ENCODE measurements around the gene EPB41.
"Not testable (repeated sequence)": the region's sequence is repeated elsewhere in the genome, so short reads cannot be mapped to it uniquely, and the experiment has no call there.

The EPB41 gene

DNA sequence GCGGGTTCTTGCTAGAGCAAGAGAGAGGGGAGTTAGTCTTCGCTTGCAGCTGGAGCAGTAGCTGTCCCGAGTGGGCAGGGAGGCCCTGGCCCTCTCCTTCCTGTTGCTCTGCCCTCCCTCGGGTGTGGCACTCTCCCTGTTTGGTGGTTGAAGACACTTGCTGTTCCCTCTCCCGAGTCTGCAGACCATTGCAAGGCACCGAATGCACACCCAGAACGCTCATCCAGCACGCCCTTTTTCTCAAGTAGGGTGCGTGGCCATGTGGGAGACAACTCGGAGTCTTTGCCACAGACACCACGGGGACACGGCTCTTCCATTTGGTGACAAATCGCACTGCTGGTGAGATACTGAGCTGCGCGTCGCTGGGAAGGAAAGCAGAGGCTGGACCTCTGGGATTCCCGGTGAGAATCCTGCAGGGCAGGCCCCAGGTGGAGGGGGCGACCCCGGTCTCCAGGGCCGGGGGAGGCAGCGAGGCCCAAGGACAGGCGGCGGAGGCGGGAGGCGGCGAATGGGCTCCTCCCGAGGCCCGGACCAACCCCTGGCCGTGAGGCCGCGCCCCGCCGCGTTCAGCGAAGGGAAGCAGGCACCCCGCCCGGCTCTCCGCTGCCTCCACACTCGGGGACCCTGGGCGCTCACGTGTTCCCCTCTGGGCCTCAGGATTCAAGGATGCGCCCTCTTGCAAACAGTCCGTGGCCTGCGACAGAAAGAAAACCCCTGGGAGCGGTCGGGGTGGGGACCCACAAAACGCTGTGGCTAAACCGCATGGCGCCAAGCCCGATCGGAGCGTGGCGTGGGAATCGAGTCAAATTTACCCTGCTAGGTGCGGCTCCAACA, 219.7 kb downstream of the EPB41 start:
- DNase-seq (ENCODE audit: low read depth), result no peak

DNA sequence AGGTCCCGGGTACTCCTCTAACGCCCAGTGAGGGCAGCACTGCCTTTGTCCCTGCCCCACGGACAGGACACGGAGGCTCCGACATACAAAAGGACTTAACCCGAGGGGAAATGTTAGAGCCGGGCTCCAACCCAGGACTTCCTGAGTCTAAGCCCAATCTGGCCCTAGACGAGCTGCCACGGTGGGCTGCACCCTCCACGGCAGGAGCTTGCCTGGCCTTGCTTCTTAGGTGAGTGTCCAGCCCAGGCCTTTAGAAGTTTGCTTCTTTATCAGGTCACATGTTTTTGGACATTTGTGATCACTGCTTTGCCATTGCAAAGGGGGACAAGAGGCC, 220.3 kb downstream of the EPB41 start:
- no peak for DNase-seq (ENCODE audit: low read depth)

DNA sequence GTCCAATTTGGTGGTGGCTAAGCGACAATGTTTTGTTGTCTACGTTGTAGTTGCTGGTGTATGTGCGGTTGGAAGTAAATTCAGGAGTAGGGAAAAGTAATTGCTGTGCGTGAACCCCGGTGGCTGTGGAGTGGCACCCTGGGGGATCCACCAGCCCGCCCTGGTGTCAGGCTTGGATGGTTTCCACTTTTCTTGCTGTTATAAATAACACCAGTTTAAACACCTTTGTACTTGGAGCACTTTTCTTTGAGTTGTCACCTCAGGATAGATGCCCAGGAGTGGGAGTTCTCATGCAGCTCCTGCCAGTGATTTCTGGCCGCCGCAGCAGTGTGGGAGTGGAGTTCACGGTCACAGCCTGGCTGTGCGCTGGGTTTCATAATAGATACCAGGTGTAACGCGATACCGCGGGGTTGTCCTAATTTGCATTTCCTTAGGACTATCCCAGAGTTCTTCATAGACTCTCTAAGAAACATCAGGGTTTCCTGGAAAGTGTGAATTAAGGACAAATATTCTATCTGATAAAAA, 222.1 kb downstream of the EPB41 start:
- no peak for DNase-seq (ENCODE audit: low read depth)

DNA sequence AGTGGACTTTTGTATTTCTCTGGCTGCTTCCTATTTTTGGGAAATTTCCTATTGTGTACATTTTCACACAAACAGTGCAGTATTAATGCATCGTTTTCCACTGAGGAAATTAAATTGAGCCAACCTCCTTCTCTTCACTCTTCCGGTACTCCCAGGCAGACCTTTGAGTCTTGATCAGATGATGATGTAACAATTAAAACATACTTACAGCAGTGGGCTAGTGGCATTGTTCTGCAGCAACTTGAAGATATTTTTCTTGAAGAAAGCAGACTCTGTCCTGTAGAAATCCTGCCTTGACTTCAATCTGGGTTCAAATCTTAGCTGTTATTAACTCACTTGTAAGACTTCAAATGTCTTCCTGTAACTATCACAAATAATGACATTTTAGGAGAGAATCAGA, 228.3 kb downstream of the EPB41 start:
- no peak for DNase-seq (ENCODE audit: low read depth)

DNA sequence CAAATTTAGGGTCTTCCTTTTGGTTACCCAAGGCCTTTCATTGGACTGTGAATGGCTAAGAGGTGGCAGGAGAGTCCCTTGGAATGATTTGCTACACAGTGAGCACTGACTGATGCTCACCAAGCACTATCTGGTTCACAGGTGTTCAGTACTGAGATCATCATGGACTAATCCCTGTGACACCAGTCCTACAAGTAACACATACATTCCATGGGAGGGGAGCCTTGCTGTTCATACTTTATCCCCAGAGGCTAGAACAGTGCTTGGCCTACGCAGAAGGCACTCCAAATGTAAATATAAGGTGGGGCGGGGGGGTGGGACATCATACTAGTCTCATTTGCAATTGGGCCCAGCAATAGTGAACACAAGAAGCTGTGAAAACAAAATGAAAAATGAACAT, 229.8 kb downstream of the EPB41 start:
- DNase-seq (ENCODE audit: low read depth), result no peak

DNA sequence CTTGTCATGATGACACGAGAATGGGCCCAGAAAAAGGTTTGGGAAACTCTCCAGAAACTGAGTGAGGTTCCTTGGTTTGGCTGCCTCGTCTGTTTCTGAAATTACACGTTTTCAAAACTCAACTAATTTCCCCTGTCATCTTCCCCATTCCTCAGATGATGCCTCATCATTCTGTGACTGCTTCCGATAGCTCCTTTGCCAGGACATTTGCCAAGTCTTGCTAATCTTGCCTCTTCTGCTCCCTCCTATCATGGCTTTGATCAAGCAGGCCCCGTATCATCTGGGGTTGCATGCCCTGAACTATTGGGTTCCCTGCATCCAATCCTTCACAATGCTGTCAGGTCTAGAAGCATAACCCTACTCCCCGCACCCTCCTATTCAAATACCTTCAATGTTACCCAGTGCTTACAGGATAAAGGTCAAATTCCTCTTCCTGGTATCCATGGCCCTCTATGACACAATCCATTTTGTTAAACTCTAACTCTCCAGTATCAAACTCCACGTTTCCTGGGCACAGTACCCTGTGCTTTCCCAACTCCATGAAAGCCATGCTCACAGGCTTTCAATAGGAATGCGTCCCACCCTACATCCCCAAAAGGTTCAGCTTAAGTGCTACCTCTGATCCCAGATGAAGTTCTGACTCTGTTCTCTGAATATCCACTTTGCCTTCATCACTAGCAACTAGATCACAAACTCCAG, 231.5 kb downstream of the EPB41 start:
- peak; percentile 95 for DNase-seq (ENCODE audit: low read depth)

DNA sequence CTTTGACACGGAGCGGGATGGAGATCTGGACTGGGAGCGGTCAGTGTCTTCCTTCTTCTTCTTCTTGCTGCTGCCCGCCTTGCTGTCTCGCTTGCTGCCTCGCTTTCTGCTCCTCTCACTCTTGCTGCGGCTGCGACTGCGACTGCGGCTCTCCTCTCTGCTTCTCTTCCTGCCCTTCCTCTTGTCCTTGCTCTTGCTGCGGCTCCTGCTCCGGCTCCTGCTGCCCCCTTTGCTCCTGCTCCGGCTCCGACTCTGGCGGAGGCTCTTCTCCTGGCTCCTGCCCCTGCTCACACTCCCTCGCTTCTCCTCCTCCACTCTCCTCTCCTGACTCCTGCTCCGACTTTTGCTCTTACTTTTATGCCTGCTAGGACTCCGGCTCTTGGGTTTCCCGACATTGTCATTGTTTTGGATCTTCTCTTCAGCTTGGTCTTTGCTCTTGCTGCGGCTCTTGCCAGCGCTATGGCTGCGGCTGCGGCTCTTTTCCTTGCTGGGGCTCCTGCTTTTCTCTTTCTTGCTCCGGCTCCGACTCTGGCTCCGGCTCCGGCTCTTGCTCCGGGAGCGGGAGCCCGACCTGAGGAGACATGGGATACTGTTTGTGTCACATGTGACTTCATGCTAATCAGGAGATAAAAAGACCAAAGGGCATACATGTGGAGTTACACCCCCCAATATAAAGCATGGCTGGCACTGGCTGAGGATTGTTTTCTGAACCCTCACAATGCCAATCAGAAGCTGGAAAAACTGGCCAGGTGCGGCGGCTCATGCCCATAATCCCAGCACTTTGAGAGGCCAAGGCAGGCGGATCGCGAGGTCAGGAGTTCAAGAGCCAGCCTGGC, 234.5 kb downstream of the EPB41 start:
- no peak for DNase-seq (ENCODE audit: low read depth)

DNA sequence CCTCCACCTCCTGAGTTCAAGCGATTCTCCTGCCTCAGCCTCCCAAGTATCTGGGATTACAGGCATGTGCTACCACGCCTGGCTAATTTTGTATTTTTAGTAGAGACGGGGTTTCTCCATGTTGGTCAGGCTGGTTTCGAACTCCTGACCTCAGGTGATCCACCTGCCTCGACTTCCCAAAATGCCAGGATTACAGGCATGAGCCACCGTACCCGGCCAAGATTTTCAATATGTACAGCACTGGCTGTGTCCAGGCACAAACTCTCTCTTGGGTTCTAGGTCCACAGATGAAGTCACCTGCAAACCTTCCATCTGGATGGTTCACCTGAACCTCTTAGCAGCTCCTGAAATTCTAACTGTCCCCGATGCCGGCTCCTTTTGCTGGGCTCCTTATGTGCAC, 236.0 kb downstream of the EPB41 start:
- not testable (repeated sequence) for DNase-seq (ENCODE audit: low read depth)

DNA sequence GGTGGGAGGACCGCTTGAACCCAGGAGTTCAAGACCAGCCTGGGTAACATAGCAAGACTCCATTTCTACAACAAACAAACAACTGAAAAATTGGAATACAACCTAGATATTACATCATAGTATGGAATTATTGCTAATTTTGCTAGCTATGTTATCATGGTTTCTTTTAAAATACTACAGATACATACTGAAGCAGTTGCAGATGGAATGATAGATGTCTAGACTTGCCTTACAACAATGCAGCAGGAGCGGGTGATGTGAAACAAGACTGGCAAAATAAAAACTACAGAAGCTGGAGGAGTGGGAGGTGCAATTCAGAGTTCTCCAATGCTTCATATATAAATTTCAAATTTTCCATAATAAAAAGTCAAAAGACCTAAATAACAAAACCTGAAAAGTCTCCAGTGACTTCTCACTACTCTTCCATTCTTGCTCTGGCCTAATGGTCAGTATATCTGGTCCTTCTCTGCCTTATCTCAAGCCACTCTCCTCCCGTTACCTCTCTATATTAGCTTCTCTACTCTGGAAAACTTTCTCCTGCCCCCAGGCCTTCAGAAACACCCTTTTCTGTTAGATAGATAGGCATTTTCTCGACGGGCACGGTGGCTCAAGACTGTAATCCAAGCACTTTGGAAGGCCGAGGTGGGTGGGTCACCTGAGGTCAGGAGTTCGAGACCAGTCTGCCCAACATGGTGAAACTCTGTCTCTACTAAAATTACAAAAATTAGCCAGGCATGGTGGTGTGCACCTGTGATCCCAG, 237.9 kb downstream of the EPB41 start:
- DNase-seq (ENCODE audit: low read depth), result no peak

DNA sequence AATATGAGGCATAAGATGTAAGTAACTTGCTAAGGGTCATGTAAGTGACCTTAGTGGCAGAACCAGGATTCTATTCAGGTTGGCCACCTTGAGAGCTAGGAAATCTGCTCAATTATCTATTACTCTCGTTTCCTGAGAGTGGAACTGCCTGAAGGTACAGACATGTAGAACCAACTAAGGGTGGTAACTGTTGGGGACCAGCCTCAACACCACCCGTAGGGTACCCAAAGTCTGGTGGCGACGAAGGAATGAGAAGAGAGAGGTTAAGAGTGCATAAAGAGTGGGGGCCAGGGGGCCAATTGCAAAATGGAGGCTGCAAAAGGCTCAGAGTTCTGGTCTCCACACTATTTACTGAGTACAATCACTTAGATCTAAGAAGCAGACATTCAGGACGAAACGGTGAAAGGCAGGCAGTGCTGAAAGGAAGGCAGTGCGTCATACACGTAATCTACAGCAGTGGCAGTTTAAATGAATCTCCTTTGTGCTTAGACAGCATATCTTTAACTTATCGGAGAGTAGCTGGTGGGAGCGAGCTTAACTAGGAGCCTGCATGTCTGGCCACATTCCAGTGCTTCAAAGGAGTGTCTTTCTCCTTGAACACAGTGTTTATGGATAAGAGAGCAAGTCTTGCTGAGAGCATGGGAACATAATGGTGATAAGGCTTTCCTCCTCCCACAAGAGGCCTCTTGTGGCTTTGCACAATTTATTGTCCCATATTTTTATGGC, 242.3 kb downstream of the EPB41 start:
- no peak for DNase-seq (ENCODE audit: low read depth)

DNA sequence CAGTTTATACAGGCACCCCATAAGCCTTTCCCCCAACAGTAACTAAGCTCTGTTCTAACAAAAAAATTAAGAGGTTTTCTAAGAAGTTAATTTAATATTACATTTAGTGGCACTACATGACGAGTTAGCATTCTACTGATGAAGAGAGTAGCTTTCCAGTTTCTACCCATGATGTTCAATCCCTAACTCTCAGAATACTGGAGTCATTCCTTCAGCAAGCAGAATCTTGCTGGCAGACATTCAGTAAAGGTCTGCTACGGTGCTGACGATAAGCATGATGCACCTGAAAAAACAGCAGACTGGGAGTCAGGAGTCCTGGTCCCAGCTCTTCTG, 242.9 kb downstream of the EPB41 start:
- no peak for DNase-seq (ENCODE audit: low read depth)

DNA sequence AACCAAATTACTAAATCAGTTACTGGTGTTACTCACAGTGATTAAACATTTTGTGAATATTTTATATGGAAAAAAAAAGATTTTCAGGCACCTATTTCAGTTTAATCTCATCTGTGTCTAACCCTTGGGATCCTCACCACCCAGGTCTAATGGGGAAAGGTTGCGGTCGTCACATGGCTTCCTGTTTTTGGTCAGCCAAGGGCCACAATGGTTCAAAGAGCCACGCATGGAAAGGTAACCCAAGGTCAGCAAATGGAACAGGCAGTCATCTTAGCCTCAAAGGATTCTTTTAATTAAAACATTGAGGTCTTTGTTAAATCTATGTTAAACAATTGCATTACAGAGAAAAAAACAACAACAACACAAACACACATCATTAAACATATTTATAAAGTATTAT, 245.4 kb downstream of the EPB41 start:
- DNase-seq (ENCODE audit: low read depth), result no peak

DNA sequence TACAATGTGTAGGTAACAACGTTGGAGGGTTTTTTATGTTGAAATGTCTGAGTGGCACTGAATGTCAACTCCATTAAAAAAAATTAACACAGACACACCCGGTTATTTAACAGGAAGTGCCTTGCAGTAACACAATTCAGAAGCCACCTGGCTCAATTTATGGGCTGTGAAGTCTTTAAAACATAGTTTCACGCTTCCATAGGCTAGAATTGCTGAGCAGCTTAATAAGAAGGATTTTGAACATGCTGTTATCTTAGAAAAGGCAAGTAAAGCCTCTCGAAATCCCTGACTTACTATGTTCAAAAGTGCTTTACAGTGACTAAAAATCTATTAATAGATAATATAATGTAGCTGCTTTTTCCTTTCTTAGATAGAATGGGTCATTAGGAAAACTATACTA, 247.7 kb downstream of the EPB41 start:
- no peak for DNase-seq (ENCODE audit: low read depth)

DNA sequence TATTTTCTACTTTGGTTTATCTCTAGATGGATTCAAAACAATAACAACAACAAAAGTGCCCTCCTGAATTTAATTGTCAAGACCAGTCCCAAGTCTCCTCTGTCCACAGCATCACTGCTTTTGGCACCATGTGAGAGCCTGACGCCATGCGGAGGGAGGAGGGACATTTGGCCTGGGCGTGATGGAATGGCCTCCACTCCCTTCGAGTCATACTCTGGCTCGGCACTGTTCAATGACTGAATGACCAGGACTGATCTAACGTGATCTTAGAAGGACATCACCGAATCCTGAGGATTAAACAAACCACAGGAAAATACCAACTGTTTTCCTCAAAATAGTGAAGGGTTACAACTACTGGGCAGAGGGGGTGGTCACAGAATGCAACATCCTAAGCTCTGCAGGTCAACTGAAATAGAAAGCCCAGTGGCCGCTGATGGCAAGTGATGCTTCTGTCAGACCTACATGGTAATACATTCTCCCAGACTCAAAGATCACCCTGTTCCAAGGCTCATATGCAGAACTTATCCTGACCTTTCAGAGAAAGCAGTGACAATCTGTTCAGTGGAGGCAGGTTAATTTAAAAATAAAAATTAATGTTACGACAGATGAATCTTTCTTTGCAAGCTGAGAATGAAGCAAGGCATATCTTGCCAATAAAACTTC, 248.2 kb downstream of the EPB41 start:
- no peak for DNase-seq (ENCODE audit: low read depth)

DNA sequence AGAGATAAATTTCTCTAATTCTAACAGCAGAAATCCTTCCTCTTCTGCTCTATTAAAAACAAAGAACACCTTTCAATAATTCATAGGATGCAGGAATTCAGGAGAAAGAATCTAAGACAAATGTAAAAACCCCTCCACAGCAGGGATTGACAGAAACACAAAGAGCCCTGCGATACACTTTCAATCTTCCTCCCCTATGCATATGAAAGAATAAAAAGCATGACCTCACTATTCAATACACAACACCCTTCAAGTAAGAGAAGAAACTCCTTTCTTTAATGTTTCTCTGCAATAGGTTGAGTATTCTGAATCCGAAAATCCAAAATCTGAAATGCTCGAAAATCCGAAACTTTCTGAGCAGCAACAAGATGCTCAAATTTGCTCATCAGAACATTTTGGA, 250.2 kb downstream of the EPB41 start:
- DNase-seq (ENCODE audit: low read depth), result no peak

DNA sequence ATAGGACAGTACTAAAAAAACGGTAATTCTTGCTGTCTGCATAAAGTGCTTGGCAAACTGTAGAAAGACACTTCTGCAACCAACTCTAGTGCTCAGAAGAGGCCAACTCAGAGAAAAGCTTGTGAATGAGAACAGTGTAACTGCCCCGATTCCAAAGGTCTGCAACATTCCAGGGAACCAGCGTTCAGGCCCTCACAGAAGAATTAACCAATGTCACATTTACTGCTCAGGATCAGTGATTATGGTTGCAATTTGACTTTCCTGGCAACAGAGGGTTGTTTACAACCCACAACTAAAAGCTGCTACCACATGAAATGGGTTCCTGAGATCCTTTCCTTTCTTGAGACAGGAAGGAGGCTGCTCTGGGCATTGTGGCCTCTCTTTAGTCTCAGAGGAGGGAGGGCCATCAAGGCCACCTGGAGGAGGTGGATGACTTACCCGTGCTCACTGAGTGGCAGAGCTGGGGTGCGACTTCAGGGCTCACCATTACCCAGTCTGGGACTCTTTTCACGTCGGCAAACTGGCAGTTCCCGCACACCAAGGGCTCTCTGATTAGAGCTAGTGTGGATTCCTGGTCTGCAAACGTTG, 252.0 kb downstream of the EPB41 start:
- DNase-seq (ENCODE audit: low read depth), result no peak

DNA sequence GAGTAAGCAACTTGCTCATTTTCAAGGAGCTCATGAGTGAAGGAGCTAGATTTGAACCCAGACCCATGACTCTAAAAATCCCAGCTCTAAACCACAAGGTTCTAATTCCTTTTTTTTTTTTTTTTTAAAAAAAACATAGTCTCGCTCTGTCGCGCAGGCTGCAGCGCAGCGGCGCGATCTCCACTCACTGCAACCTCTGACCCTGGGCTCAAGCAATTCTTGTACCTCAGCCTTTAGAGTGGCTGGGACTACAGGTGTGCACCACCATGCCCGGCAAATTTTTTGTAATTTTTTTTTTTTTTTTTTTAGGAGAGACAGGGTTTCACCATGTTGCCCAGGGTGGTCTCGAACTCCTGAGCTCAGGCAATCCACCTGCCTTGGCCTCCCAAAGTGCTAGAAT, 253.5 kb downstream of the EPB41 start:
- no peak for DNase-seq (ENCODE audit: low read depth)
